EL (cell line): ENCODE results near the gene HCST.

Source experiments
- DNase-seq: peaks from one replicate; pipeline ENCODE4 v3.0.0-alpha.2; 2016

HCST gene

DNA sequence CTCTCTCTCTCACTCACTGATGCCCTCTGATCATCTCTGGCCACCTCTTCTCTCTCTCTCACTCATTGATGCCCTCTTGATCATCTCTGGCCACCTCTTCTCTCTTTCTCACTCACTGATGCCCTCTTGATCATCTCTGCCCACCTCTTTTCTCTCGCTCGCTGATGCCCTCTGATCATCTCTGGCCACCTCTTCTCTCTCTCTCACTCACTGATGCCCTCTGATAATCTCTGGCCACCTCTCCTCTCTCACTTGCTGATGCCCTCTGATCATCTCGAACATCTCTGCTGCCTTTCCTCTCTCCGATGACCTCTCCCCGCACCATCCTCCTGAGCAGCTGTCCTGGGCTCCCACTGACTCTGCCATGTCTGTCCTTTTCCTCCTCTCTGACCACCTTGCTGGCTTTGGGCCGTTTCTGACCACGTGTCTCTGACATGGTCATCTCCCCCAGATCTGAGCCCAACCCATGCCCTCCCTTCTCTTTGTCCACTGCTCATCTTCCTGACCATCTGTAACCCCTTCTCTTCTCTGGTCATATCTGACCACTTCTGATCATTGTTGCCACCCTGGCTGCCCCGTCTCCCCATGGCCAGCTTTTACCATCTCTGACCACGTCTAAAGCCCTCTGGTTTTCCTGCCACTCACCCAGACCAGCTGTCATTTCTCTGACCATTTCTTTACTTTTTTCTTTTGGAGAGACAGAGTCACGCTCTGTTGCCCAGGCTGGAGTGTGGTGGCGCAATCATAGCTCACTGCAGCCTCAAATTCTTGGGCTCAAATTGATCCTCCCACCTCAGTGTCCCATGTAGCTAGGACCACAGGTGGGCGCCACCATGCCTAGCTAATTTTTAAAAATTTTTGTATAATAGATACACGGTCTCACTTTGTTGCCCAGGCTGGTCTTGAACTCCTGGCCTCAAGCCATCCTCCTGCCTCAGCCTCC is 36.2 kb downstream of the HCST start:
- no peak for DNase-seq

DNA sequence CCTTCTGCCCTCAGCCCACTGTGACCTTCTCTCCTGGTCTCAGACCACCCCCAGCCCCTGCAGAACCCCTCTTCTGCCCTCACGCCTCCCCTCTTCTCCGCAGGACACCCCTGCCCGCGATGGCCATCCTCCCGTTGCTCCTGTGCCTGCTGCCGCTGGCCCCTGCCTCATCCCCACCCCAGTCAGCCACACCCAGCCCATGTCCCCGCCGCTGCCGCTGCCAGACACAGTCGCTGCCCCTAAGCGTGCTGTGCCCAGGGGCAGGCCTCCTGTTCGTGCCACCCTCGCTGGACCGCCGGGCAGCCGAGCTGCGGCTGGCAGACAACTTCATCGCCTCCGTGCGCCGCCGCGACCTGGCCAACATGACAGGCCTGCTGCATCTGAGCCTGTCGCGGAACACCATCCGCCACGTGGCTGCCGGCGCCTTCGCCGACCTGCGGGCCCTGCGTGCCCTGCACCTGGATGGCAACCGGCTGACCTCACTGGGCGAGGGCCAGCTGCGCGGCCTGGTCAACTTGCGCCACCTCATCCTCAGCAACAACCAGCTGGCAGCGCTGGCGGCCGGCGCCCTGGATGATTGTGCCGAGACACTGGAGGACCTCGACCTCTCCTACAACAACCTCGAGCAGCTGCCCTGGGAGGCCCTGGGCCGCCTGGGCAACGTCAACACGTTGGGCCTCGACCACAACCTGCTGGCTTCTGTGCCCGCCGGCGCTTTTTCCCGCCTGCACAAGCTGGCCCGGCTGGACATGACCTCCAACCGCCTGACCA is 37.2 kb downstream of the HCST start:
- no peak for DNase-seq

DNA sequence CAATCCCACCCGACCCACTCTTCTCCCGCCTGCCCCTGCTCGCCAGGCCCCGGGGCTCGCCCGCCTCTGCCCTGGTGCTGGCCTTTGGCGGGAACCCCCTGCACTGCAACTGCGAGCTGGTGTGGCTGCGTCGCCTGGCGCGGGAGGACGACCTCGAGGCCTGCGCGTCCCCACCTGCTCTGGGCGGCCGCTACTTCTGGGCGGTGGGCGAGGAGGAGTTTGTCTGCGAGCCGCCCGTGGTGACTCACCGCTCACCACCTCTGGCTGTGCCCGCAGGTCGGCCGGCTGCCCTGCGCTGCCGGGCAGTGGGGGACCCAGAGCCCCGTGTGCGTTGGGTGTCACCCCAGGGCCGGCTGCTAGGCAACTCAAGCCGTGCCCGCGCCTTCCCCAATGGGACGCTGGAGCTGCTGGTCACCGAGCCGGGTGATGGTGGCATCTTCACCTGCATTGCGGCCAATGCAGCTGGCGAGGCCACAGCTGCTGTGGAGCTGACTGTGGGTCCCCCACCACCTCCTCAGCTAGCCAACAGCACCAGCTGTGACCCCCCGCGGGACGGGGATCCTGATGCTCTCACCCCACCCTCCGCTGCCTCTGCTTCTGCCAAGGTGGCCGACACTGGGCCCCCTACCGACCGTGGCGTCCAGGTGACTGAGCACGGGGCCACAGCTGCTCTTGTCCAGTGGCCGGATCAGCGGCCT is 37.9 kb downstream of the HCST start:
- no peak for DNase-seq

GRCh38 chr19:35940839-35941238 is 38.5 kb downstream of the HCST start:
- no peak for DNase-seq

GRCh38 chr19:35942235-35942634 is 39.9 kb downstream of the HCST start:
- no peak for DNase-seq

- no peak for DNase-seq
Observed at GRCh38 chr19:35943321-35944301, 41.3 kb downstream of the HCST start.

DNA sequence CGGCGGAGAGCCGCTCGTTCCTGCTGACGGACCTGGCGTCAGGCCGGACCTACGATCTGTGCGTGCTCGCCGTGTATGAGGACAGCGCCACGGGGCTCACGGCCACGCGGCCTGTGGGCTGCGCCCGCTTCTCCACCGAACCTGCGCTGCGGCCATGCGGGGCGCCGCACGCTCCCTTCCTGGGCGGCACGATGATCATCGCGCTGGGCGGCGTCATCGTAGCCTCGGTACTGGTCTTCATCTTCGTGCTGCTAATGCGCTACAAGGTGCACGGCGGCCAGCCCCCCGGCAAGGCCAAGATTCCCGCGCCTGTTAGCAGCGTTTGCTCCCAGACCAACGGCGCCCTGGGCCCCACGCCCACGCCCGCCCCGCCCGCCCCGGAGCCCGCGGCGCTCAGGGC is 42.2 kb downstream of the HCST start:
- DNase-seq = no peak

GRCh38 chr19:35945121-35945790 is 42.9 kb downstream of the HCST start:
- DNase-seq = no peak

GRCh38 chr19:35946203-35946602 is 43.9 kb downstream of the HCST start:
- no peak for DNase-seq

DNA sequence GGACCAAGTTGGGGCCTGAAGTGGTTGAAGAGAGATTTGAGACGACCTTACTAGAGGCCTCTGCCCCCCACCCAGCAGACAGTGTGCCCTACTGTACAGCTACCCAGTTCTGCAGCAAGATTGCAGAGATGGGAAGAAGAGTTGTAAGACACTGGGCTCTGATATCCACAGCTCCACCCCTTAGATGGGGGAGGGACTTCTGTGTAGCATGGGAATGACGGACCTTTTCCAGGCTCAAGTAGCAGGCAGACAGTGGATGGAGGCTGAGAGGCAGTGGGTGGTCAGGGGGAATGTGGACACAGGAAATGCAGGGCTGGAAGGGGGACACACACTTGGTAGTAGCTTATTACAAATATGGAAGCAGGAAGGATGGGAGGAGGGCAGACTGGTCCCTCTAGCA is 46.8 kb downstream of the HCST start:
- no peak for DNase-seq
